Measurements from ENCODE around the gene RAB33A. TPM values are rescaled to one million over a fixed set of nuclear protein-coding genes. Genes with fewer than 3 reads are reported as not detected.

The RAB33A gene
- total and polyA plus RNA-seq, 2 of the 4 experiments (the other 2 are of a cell fraction) = 1.6 to 1.8 TPM

DNA sequence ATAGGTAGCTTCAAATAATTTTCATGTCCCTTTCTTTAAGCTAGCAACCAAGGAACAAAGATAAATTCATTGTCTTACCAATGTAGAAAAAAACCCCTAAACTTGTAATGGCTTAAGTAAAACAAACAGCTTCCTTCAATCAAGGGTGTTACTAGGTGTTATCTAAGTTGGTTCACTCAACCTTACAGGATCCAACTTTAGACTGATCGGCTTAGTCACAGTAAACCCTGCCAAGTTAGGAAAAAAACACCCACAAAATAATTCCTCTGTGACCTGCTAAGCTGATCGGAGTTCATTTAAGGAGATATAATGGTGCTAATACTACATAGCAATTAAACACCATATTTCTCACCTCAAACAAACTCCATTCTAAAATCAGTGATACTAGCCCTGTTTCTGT lies 16.2 kb upstream of the RAB33A start:
- ATAC-seq (ENCODE audit: low read depth) (no peak), DNase-seq (no peak)
- H3K9ac ChIP-seq (ENCODE audit: low read depth, low read length) = no peak overlapping the region
- H2AK5ac ChIP-seq (ENCODE audit: low read depth, low read length) = no peak overlapping the region
- no peak overlapping the region for H2BK5ac ChIP-seq (ENCODE audit: low read depth, low read length, poor library complexity, severe bottlenecking)
- H2AK9ac ChIP-seq (replicated peaks; ENCODE audit: low read depth, low read length, poor library complexity) = no peak overlapping the region
- no peak overlapping the region for H4K8ac ChIP-seq (ENCODE audit: low read depth in 2 of 2, low read length in 2 of 2)
- H3K27me3 ChIP-seq (ENCODE audit: control insufficient read depth, insufficient read depth, low read length) = no peaks in the 10 kb centered on the region
- no peak overlapping the region for H3K18ac ChIP-seq (ENCODE audit: low read depth, low read length)
- peaks cover 0 to 2% of the 10 kb centered on the region in 2 experiments; a peak in 1 of 4 replicates for H3K79me1 ChIP-seq (ENCODE audit: low read depth in 1 of 2, low read length in 2 of 2)
- H3K14ac ChIP-seq (replicated peaks; ENCODE audit: low read depth, low read length) = no peak overlapping the region
- no CpG with 5 or more reads among the region's 2 CpGs for WGBS, 2 experiments (ENCODE audit: extremely low coverage in 2 of 2, insufficient read length in 1 of 2)
- no TSS peak for BruUV-seq (replicated peaks)
- H3K27ac ChIP-seq (ENCODE audit: insufficient read depth, low read length) = no peak overlapping the region
- H3K4me3 ChIP-seq (ENCODE audit: insufficient read depth, low read depth, low read length) = no peak overlapping the region
- in situ Hi-C loops (cut with MboI; ENCODE audit: low sequenced_read_pairs) (no loop called here), dilution Hi-C loops (cut with HindIII; ENCODE audit: low sequenced_read_pairs, unreplicated experiment) (no loop called here), intact Hi-C loops (cut with micrococcal nuclease) (no loop called here)
- no peaks in the 10 kb centered on the region for H3K4me1 ChIP-seq (ENCODE audit: control insufficient read depth, insufficient read depth, low read length)
- no peak overlapping the region for H2BK20ac ChIP-seq (ENCODE audit: low read depth, low read length)
- no peak overlapping the region for H3K56ac ChIP-seq (ENCODE audit: extremely low read depth, insufficient read depth, low read length)
- no peak overlapping the region for H4K91ac ChIP-seq (ENCODE audit: insufficient read depth, low read depth, low read length)
- no peak overlapping the region for H3K4ac ChIP-seq (ENCODE audit: low read depth, low read length)
- H2BK15ac ChIP-seq (ENCODE audit: low read depth, low read length) = no peak overlapping the region
- H3K9me3 ChIP-seq (ENCODE audit: control insufficient read depth, insufficient read depth, low read length) = no peaks in the 10 kb centered on the region
- no peak overlapping the region for H4K5ac ChIP-seq (ENCODE audit: low read depth, low read length)
- ChIA-PET POLR2A (ENCODE audit: unreplicated experiment) (no interaction called here), CTCF (interaction anchor here (0.8 kb wide), 1 partner anchor 34 kb away, joined by 3 read pairs; no protein-coding TSS in a partner anchor)
- no peak overlapping the region for H2BK120ac ChIP-seq (ENCODE audit: low read depth, low read length)
- no peaks in the 10 kb centered on the region for H4K20me1 ChIP-seq (ENCODE audit: insufficient read depth, low read length)
- no peak overlapping the region for H3K4me2 ChIP-seq (ENCODE audit: low read depth, low read length)
- H3K23ac ChIP-seq (ENCODE audit: low read depth, low read length) = no peak overlapping the region
- TF ChIP-seq, protein P1, sequence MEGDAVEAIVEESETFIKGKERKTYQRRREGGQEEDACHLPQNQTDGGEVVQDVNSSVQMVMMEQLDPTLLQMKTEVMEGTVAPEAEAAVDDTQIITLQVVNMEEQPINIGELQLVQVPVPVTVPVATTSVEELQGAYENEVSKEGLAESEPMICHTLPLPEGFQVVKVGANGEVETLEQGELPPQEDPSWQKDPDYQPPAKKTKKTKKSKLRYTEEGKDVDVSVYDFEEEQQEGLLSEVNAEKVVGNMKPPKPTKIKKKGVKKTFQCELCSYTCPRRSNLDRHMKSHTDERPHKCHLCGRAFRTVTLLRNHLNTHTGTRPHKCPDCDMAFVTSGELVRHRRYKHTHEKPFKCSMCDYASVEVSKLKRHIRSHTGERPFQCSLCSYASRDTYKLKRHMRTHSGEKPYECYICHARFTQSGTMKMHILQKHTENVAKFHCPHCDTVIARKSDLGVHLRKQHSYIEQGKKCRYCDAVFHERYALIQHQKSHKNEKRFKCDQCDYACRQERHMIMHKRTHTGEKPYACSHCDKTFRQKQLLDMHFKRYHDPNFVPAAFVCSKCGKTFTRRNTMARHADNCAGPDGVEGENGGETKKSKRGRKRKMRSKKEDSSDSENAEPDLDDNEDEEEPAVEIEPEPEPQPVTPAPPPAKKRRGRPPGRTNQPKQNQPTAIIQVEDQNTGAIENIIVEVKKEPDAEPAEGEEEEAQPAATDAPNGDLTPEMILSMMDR (conservative IDR thresholded peaks at IDR 0.05; ENCODE audit: low read depth, low read length) = no peak
- TF ChIP-seq SMC3 (IDR thresholded peaks at IDR 0.05; ENCODE audit: low read depth, low read length) = no peak
- no peak for TF ChIP-seq RCOR1 (IDR thresholded peaks at IDR 0.05; ENCODE audit: insufficient replicate concordance, low read length)
- TF ChIP-seq MXI1 (IDR thresholded peaks at IDR 0.05; ENCODE audit: borderline replicate concordance, low read depth, low read length) = no peak
- no peak for TF ChIP-seq BHLHE40 (IDR thresholded peaks at IDR 0.05; ENCODE audit: low read depth, low read length)
- TF ChIP-seq CHD1 (IDR thresholded peaks at IDR 0.05; ENCODE audit: low read depth, low read length) = no peak
- no peak for TF ChIP-seq NFE2L2 (IDR thresholded peaks at IDR 0.05; ENCODE audit: low read depth, low read length)
- no peak for TF ChIP-seq CEBPB (IDR thresholded peaks at IDR 0.05; ENCODE audit: low read depth, low read length)
- no peaks in the 10 kb centered on the region for H3K9me1 ChIP-seq (ENCODE audit: insufficient read depth, low read length)
- H2AFZ ChIP-seq (replicated peaks; ENCODE audit: low read length, poor library complexity) = no peak overlapping the region
- no peaks in the 10 kb centered on the region for H3K36me3 ChIP-seq (ENCODE audit: control insufficient read depth, insufficient read depth, low read length)

All from IMR-90 (cell line).